ENCODE results near the gene ANKRD34A. TPM values are rescaled to one million over a fixed set of nuclear protein-coding genes. Genes with fewer than 3 reads are reported as not detected.

Gene ANKRD34A
- total RNA-seq, 1 experiment from 2014 or later = 0.20 TPM

GRCh38 chr1:145972580-145972979 lies 8.2 kb upstream of the ANKRD34A start:
- no peak for DNase-seq (ENCODE audit: low spot score)

GRCh38 chr1:145967288-145967687 lies 2.9 kb upstream of the ANKRD34A start:
- no peak for DNase-seq (ENCODE audit: low spot score)

GRCh38 chr1:145965119-145965744 lies 857 bp upstream of the ANKRD34A start:
- DNase-seq (ENCODE audit: low spot score) = no peak

- peak; percentile 51 for DNase-seq (ENCODE audit: low spot score)
These were observed 933 bp downstream of the ANKRD34A start for GRCh38 chr1:145963265-145964019.

- no peak for DNase-seq (ENCODE audit: low spot score)
These were observed 1.9 kb downstream of the ANKRD34A start for GRCh38 chr1:145962157-145963102.

- no peak for DNase-seq (ENCODE audit: low spot score)
These were observed 2.8 kb downstream of the ANKRD34A start for GRCh38 chr1:145961425-145962156.

- no peak for DNase-seq (ENCODE audit: low spot score)
These were observed 3.3 kb downstream of the ANKRD34A start for GRCh38 chr1:145961109-145961424.

- DNase-seq (ENCODE audit: low spot score) = peak; percentile 36
These were observed 3.8 kb downstream of the ANKRD34A start for GRCh38 chr1:145960468-145961108.

GRCh38 chr1:145959957-145960467 lies 4.4 kb downstream of the ANKRD34A start:
- DNase-seq (ENCODE audit: low spot score) = no peak

GRCh38 chr1:145959333-145959732 lies 5.0 kb downstream of the ANKRD34A start:
- no peak for DNase-seq (ENCODE audit: low spot score)

- DNase-seq (ENCODE audit: low spot score) = no peak
These were observed 5.6 kb downstream of the ANKRD34A start for GRCh38 chr1:145958734-145959133.

GRCh38 chr1:145957443-145958319 lies 6.7 kb downstream of the ANKRD34A start, which contains the start of gene LIX1L:
LIX1L (minus strand) TSS chr1:145958017; CDS start chr1:145957927, 90 bp downstream.
- DNase-seq (ENCODE audit: low spot score) = peak; percentile 97

- peak; percentile 27 for DNase-seq (ENCODE audit: low spot score)
These were observed 7.5 kb downstream of the ANKRD34A start for GRCh38 chr1:145956781-145957442.

GRCh38 chr1:145956361-145956760 lies 8.0 kb downstream of the ANKRD34A start:
- DNase-seq (ENCODE audit: low spot score) = no peak

GRCh38 chr1:145955436-145955835 lies 8.9 kb downstream of the ANKRD34A start:
- DNase-seq (ENCODE audit: low spot score) = no peak

- DNase-seq (ENCODE audit: low spot score) = no peak
These were observed 10.5 kb downstream of the ANKRD34A start for GRCh38 chr1:145953861-145954260.

- no peak for DNase-seq (ENCODE audit: low spot score)
These were observed 11.5 kb downstream of the ANKRD34A start for GRCh38 chr1:145952903-145953302.

- no peak for DNase-seq (ENCODE audit: low spot score)
These were observed 12.8 kb downstream of the ANKRD34A start for GRCh38 chr1:145951526-145951925.

- no peak for DNase-seq (ENCODE audit: low spot score)
These were observed 15.2 kb downstream of the ANKRD34A start for GRCh38 chr1:145949219-145949618.

Measured in HT-29 (cell line).